ENCODE results near the gene SMURF2. TPM values are rescaled to one million over a fixed set of nuclear protein-coding genes. Genes with fewer than 3 reads are reported as not detected.
"Not testable (repeated sequence)": the region's sequence is repeated elsewhere in the genome, so short reads cannot be mapped to it uniquely, and the experiment has no call there.

SMURF2 gene
- total RNA-seq, 4 donors from 2014 or later = 18.4 to 92.0 (median 37.3) TPM

DNA sequence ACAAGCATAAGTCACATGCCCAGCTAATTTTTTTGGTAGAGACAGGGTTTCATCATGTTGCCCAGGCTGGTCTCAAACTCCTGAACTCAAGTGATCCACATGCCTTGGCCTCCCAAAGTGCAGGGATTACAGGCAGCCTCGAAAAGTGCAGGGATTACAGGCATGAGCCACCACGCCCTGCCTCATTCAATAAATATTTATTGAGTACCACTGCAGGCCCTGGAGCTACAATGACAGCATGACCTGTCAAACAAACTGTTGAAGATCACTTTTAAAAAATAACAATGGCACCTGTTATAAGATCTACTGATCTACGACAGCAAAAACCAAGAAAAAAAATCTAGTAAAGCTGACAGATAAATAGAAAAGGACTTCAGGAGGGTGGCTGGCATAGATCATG lies 79.1 kb downstream of the SMURF2 start:
- no peak for DNase-seq
- Histone ChIP-seq H3K27ac (no peak overlapping the region), H3K27me3 (no peaks in the 10 kb centered on the region), H3K4me1 (no peaks in the 10 kb centered on the region), H3K9me3 (no peaks in the 10 kb centered on the region), H3K4me3 (no peak overlapping the region), H3K36me3 (no peaks in the 10 kb centered on the region)
- intact Hi-C loops (cut with DNase I; ENCODE audit: low total_unique reads) = no loop called here
- TF ChIP-seq, protein P1, sequence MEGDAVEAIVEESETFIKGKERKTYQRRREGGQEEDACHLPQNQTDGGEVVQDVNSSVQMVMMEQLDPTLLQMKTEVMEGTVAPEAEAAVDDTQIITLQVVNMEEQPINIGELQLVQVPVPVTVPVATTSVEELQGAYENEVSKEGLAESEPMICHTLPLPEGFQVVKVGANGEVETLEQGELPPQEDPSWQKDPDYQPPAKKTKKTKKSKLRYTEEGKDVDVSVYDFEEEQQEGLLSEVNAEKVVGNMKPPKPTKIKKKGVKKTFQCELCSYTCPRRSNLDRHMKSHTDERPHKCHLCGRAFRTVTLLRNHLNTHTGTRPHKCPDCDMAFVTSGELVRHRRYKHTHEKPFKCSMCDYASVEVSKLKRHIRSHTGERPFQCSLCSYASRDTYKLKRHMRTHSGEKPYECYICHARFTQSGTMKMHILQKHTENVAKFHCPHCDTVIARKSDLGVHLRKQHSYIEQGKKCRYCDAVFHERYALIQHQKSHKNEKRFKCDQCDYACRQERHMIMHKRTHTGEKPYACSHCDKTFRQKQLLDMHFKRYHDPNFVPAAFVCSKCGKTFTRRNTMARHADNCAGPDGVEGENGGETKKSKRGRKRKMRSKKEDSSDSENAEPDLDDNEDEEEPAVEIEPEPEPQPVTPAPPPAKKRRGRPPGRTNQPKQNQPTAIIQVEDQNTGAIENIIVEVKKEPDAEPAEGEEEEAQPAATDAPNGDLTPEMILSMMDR (IDR thresholded peaks at IDR 0.05) = no peak
- no peak for TF ChIP-seq POLR2A (IDR thresholded peaks at IDR 0.05)

DNA sequence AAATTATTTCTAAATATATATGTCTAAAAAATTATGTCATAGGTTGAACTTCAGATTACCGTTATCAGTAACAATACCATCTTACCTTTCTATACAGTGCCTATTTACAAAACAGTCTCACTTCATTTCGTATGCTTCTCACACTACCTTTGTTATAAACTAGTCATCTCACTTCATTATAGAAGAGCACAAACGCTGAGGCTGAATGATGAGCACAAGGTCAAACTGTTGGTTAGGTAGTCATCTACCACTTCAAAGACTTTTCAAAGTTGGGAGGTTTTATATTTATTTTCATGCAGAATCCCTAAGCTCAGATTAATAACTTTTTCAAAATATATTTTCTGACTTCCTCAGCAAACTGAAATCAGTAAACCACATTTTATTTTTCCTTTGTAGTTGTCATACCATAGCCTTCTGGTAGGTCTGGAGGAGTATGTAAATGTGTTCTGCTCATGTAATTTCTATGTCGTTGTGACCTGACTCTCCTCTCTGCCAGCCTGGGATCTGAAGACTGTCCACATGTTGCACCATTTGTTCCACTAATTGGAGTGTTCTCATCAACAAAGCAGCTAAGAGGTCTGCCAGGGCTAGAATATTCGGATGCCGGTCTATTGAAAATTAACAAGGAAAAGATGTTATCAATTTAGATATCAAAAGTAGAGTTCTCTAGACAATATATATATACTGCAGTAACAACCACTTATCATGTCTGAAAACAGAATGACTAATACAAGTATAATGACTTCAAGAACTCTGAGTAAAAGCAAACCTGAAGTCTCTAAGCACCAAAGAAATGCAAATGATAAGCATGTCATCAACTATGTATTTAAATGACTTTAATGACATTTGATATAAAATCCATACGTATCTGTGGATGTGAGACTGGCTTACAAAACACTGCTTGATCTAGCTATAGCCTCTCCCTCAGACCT lies 81.5 kb downstream of the SMURF2 start:
- intact Hi-C loops (cut with DNase I; ENCODE audit: low total_unique reads) = no loop called here
- no peak for TF ChIP-seq POLR2A (IDR thresholded peaks at IDR 0.05)
- TF ChIP-seq, protein P1 (IDR thresholded peaks at IDR 0.05) = no peak
- Histone ChIP-seq H3K4me1 (no peaks in the 10 kb centered on the region), H3K27me3 (no peaks in the 10 kb centered on the region), H3K27ac (no peak overlapping the region), H3K36me3 (no peaks in the 10 kb centered on the region), H3K4me3 (no peak overlapping the region), H3K9me3 (no peaks in the 10 kb centered on the region)
- no peak for DNase-seq

DNA sequence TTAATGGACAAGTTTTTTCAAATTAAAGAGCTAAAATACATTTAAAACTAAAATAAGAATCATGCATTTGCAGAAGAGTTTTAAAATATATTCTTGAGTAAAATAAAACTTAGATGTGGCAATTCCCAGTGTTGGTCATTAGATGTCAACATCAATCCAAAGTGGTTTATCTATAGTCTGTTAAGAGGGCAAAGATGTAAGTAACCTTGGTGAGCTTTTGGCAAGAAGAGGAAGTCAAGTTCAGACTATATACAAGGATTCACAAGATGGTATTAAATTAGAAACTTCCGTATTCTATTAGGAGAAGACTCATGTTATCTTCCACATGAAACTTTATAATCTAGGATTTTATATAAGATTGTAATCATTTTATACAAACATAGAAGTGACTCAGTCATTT lies 82.2 kb downstream of the SMURF2 start:
- TF ChIP-seq, protein P1 (IDR thresholded peaks at IDR 0.05) = no peak
- TF ChIP-seq POLR2A (IDR thresholded peaks at IDR 0.05) = no peak
- H3K4me3 ChIP-seq = no peak overlapping the region
- H3K27ac ChIP-seq = no peak overlapping the region
- no peaks in the 10 kb centered on the region for H3K36me3 ChIP-seq
- intact Hi-C loops (cut with DNase I; ENCODE audit: low total_unique reads) = no loop called here
- no peak for DNase-seq
- no peaks in the 10 kb centered on the region for H3K9me3 ChIP-seq
- no peaks in the 10 kb centered on the region for H3K4me1 ChIP-seq
- no peaks in the 10 kb centered on the region for H3K27me3 ChIP-seq

DNA sequence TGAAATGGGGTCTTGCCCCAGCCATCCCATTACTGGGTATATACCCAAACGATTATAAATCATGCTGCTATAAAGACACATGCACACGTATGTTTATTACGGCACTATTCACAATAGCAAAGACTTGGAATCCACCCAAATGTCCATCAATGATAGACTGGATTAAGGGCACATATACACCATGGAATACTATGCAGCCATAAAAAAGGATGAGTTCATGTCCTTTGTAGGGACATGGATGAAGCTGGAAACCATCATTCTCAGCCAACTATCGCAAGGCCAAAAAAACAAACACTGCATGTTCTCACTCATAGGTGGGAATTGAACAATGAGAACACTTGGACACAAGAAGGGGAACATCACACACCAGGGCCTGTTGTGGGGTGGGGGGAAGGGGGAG lies 85.1 kb downstream of the SMURF2 start:
- H3K4me3 ChIP-seq; H3K4me1 ChIP-seq; intact Hi-C loops (cut with DNase I; ENCODE audit: low total_unique reads); DNase-seq; H3K27ac ChIP-seq; H3K36me3 ChIP-seq; H3K27me3 ChIP-seq; H3K9me3 ChIP-seq: not testable (repeated sequence)

DNA sequence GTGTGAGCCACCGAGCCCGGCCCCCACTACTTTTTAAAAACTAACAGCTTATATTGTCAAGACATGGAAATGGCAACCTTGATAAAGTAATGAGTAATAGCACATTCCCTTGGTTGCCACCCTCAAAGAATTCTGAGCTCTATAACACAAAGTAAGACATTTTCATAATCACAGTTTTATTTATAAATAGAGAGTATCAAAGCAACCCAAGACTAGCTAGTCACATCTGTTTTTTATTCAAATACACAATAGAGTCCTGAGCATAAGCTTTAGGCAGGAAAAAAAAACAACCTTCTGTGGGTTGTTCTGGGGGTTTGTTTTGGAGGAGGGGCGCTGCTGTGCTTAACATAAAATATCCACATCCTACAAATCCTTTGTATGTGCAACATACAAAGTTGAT lies 86.7 kb downstream of the SMURF2 start:
- no peaks in the 10 kb centered on the region for H3K27me3 ChIP-seq
- H3K27ac ChIP-seq = no peak overlapping the region

More for the DNA sequence above, 86.7 kb downstream of the SMURF2 start:
- Histone ChIP-seq H3K9me3 (no peaks in the 10 kb centered on the region), H3K4me1 (no peaks in the 10 kb centered on the region), H3K36me3 (no peaks in the 10 kb centered on the region), H3K4me3 (no peak overlapping the region)
- intact Hi-C loops (cut with DNase I; ENCODE audit: low total_unique reads) = no loop called here
- no peak for DNase-seq
- TF ChIP-seq POLR2A (IDR thresholded peaks at IDR 0.05) = no peak
- TF ChIP-seq, protein P1 (IDR thresholded peaks at IDR 0.05) = no peak

Measured in uterus (tissue), 4 donors.